CD4-positive, alpha-beta T cell treated with Interleukin-12 subunit alpha and Interleukin-12 subunit beta, for 1 hour (primary cell): ENCODE measurements around the gene CD55.

Source experiments
- DNase-seq: peaks from one replicate; pipeline ENCODE4 v3.0.0-alpha.2; 2020

The CD55 gene

DNA sequence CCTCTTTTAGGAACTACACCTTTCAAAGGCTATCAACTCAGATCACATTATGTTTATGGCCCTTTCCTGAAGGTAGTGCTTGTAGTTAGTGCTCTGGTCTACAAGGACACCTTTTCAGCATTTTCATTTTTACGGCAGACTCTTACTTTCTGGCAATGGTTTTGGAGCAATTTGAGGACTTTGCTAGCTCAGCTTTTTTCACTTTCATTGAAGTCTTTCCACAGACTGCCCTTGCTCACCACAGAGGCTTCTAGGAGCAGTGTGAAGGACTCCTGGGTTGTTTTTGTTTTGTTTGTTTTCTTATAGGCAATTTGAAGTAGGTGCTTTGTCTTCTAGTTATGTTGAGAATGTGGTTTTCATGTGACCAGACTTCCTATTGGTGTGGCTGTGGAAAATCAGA is 43.1 kb downstream of the CD55 start:
- no peak for DNase-seq

DNA sequence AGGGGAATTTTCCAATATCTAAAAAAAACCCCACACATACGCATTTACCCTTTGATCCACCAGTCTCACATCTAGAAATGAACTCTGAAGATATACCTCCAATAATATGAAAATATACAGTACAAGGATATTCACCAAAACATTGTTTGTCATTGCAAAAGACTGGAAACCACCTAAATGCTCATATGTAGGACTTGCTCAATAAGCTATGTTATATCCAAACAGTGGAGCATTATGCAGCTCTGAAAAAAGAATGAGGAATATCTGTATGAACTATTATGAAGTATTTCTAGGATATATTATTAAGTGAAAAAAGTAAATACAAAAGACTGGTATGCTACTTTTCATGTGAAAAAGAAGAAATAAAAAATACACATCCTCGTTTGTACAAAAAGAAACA is 43.6 kb downstream of the CD55 start:
- no peak for DNase-seq

DNA sequence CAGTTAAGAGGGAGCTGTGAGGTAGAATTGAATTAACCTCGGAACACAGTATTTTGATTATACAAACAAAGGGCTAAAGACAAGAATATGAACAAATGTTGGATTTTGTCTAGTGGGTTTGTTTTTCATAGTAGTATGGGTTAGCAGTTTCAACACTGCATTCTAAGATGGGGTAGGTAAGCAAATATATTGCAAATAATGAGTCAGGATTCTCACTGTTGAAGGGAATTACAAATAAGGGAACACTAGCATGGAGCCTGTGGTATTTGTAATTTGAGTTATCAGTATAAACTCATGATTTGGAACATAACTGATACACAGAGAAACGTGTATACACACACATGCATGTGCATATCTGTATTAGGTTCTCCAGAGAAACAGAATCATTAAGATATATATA is 44.5 kb downstream of the CD55 start:
- DNase-seq, result no peak

DNA sequence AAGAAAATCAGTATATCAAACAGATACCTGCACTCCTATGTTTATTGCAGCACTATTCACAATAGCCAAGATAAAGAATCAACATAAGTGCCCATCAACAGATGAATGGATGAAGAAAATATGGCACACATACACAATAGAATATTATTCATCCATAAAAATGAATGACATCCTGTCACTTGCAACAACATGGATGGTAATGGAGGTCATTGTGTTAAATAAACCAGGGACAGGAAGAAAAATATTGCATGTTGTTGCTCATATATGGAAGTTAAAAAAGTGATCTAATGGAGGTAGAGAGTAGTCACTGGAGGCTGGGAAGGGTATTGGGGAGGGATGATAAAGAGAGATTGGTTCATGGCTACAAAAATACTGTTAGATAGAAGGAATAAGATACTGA is 67.2 kb downstream of the CD55 start:
- DNase-seq, result no peak

DNA sequence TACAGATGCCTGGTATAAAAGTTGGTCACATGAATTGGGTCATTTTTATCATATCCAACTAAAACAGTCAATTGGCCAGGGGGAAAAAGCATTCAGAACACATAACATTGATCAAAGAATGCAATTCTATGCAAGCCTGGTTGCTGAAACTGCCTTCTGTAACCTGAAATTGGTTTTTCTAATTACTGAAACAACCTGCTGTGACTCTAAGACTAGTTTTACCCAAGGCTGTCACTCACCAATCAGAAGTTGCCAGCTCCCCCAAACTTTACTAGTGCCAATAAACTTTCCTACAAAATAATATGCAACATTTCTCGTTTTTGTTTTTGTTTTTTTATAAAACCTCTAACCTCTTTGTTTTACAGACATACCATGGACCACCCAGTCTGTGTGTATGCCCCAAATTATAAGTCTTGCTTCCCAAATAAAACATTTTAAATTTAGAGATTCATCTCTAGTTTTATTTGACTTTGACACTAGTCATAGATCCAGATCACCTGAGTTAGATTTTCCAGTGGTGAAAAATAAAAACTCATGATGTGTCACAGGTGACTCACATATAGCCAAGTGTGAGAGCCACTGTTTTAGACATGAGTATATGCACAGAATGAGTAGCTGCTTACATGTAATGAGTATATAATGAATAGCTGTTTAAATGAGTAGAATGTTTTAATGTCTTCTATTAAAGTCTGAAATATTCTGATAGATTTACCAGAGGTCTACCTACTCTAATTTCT is 68.4 kb downstream of the CD55 start:
- no peak for DNase-seq

DNA sequence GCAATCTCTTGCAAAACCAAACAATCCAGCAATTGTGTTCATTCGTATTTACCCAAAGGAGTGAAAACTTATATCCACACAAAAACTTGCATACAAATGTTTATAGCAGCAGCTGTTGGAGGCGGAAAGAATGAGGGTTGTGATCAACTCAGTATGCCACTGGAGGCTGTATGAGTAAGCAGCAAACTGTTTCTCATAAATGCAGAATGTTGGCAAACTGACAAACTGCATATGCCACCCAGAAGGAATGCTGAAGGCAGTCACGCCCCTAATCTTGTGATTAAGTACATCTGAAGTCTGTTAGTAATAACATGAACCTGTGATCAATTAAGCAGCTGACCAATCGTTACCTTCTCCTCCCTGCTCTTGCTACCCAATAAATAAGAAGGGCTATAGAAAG is 72.1 kb downstream of the CD55 start:
- DNase-seq, result no peak

- DNase-seq, result no peak
These were observed 74.8 kb downstream of the CD55 start for GRCh38 chr1:207396168-207396746.

DNA sequence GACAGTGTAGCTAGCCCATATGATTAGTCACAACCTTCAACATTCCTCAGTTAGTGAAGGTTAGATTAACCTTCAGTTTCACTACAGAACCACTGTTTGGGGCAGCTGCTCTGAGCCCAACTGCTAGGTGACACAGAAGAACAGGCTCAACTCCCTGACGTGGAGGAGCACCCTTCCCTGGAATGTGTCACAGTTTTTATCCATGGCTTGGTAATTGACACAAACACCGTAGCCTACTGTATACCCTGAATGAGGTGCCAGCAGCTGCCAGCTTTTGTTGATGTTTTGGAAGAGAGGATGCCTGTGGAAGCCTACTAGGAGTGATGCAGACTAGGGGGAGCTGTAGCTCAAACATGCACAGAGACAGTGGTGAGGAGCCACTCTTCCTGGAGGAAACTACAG is 76.0 kb downstream of the CD55 start:
- DNase-seq, result no peak

DNA sequence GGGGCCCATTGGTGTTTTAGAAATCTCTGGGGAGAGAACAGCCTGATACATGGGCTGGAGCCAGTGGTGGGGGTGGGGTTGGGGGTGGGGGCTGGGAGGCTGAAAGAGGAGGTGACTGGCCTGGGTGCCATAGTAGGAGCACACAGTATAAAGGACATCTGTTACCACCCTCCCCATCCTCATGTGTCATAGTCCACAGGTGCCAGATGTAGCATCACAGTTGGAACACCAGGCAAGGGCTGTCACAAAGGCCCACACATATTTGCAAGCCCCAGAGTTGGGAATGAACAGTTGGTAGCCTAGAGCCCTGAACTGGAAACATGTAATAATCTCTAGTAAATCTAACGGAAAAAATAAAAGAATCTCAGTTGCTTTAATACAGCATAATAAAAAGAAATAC is 77.5 kb downstream of the CD55 start:
- no peak for DNase-seq

DNA sequence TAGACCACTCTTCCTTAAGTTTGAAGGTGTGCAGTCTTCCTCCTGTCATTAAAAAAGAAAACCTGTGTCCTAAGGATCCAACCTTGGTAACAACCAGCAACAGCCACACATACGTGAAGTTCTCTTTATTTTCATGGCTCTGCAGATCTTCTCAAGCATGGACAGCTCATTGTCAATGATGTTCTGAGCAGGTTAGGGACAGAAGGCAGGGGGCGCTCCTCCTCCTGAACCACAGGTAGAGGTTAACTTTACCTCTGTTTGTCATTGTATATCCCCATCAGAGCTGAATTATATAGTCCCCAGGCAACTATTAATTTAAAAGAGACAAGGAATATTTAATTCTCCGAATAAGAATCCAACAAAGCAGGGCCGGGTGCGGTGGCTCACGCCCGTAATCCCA is 80.1 kb downstream of the CD55 start:
- DNase-seq, result no peak

GRCh38 chr1:207402744-207403143 is 81.3 kb downstream of the CD55 start:
- no peak for DNase-seq

GRCh38 chr1:207404849-207405525 is 83.5 kb downstream of the CD55 start:
- peak; percentile 61 for DNase-seq

DNA sequence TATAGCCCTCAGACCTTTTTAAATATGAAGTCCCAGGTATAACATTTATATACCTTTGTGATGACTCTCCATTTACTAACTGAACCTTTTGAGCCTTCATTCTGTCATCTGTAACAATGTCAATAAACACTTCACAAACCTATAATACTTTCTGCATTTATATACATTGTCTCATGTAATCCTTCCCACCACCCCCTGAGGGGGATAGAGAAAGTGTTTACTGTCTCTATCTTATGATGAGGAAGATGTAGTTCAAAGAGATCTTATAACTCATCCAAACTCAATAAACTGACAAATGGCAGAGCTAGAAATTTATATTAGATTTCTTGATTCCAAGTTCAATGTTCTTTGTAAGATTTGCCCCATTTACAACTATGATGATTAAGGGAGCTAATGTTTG is 84.3 kb downstream of the CD55 start:
- no peak for DNase-seq

GRCh38 chr1:207407655-207408260 is 86.3 kb downstream of the CD55 start:
- DNase-seq, result no peak
